K562 (cell line): ENCODE measurements around the gene TSR3. TPM values are rescaled to one million over a fixed set of nuclear protein-coding genes. Genes with fewer than 3 reads are reported as not detected.

Experiments
- BACH1 ChIP-seq: fragments of 200-800 bp; sonication (Bioruptor generic); IDR thresholded peaks from 2 replicates; pipeline ENCODE4 v1.6.1; 2016; ENCODE audit warnings: missing genetic modification characterization, missing compliant biosample characterization
- CBFA2T3 ChIP-seq: fragments of 450-650 bp; IDR thresholded peaks from 2 replicates; pipeline ENCODE4 v1.6.1; 2017
- CCNT2 ChIP-seq: IDR thresholded peaks from 2 replicates; pipeline ENCODE4 v1.6.1; 2011; ENCODE audit warnings: borderline replicate concordance, low read depth, mild to moderate bottlenecking, moderate library complexity, mixed read lengths, low read length; ENCODE audit not compliant: insufficient read length; ENCODE audit errors: extremely low read depth
- CEBPB ChIP-seq: fragments of 450-650 bp; IDR thresholded peaks from 2 replicates; pipeline ENCODE4 v1.6.1; 2016; ENCODE audit warnings: missing genetic modification characterization, missing compliant biosample characterization
- HMGN3 ChIP-seq: IDR thresholded peaks from 2 replicates; pipeline ENCODE4 v1.6.1; 2011; ENCODE audit warnings: borderline replicate concordance, low read depth, mild to moderate bottlenecking, mixed read lengths, low read length; ENCODE audit not compliant: insufficient read length; ENCODE audit errors: extremely low read depth
- JUND ChIP-seq, 2 experiments: IDR thresholded peaks; 2 replicates in 1 of 2; 3 replicates in 1 of 2; pipeline ENCODE4 v1.6.1; 2011; ENCODE audit warnings: borderline replicate concordance in 2 of 2, low read depth in 2 of 2, low read length in 2 of 2, improper control_type of control experiment in 1 of 2, missing biosample characterization in 1 of 2, missing genetic modification characterization in 1 of 2, missing genetic modification reagents in 1 of 2
- MIER1 ChIP-seq: fragments of 450-650 bp; IDR thresholded peaks from 2 replicates; pipeline ENCODE4 v1.6.1; 2016; ENCODE audit warnings: antibody characterized with exemption, mild to moderate bottlenecking, low read depth
- POLR2H ChIP-seq: IDR thresholded peaks from 2 replicates; pipeline ENCODE4 v1.6.1; 2016; ENCODE audit warnings: missing genetic modification characterization, low read depth, mild to moderate bottlenecking, control low read depth, missing compliant biosample characterization, moderate library complexity
- SMAD4 ChIP-seq: fragments of 250-450 bp; sonication (Bioruptor Pico); conservative IDR thresholded peaks from 2 replicates; pipeline ENCODE4 v1.8.0; 2021; ENCODE audit warnings: inconsistent platforms, mild to moderate bottlenecking, moderate library complexity
- SREBF2 ChIP-seq: sonication (generic); formaldehyde crosslinking; IDR thresholded peaks from 2 replicates; pipeline ENCODE4 v1.4.0; 2020; ENCODE audit warnings: mild to moderate bottlenecking, missing genetic modification reagents
- TARDBP ChIP-seq: fragments of 450-650 bp; IDR thresholded peaks from 2 replicates; pipeline ENCODE4 v1.6.1; 2016
- TOE1 ChIP-seq, 2 experiments: fragments of 450-650 bp in 1 of 2; sonication (generic) in 1 of 2; formaldehyde crosslinking in 1 of 2; IDR thresholded peaks; 2 replicates each; pipeline versions ENCODE4 v1.7.1 to v1.8.0; 2016 to 2022; ENCODE audit warnings: borderline replicate concordance in 2 of 2, mild to moderate bottlenecking in 2 of 2, antibody characterized with exemption in 1 of 2, inconsistent platforms in 1 of 2, low read depth in 1 of 2, missing genetic modification reagents in 1 of 2, moderate library complexity in 1 of 2
- UBTF ChIP-seq, 2 experiments: IDR thresholded peaks; 2 replicates each; pipeline ENCODE4 v1.6.1; 2012; ENCODE audit warnings: improper control_type of control experiment in 2 of 2, low read depth in 2 of 2, low read length in 2 of 2, borderline replicate concordance in 1 of 2
- ZNF146 ChIP-seq: IDR thresholded peaks from one replicate; pipeline ENCODE4 v1.6.1; 2018; ENCODE audit warnings: missing compliant biosample characterization; ENCODE audit not compliant: unreplicated experiment
- ZNF212 ChIP-seq: fragments of 450-650 bp; formaldehyde crosslinking; IDR thresholded peaks from 2 replicates; pipeline ENCODE4 v1.4.0; 2020; ENCODE audit warnings: mild to moderate bottlenecking
- ZNF512 ChIP-seq: IDR thresholded peaks from 2 replicates; pipeline ENCODE4 v1.6.1; 2016; ENCODE audit warnings: missing genetic modification characterization, missing compliant biosample characterization
- ZNF609 ChIP-seq: sonication (generic); formaldehyde crosslinking; IDR thresholded peaks from 2 replicates; pipeline ENCODE4 v1.8.1; 2023; ENCODE audit warnings: missing genetic modification reagents, mild to moderate bottlenecking, borderline replicate concordance
- ZSCAN29 ChIP-seq: fragments of 450-650 bp; IDR thresholded peaks from 2 replicates; pipeline ENCODE4 v1.6.1; 2017
- polyA plus RNA-seq, 8 experiments: library from polyadenylated mRNA; depleted of rRNA in 4 of 8; stranded (reverse) in 5 of 8; unstranded in 3 of 8; fragments of >200 nt; fragmentation: Nextera tagmentation in 2 of 8; fragmentation: Illumina TruSeq in 1 of 8; extraction: Ambion mirVana in 2 of 8; extraction: Trizol in 1 of 8; gene quantifications; 2 replicates each; pipeline versions ENCODE4 v1.2.1 to v1.2.3, GENCODE V29; 2011 to 2014; ENCODE audit warnings: inconsistent platforms in 1 of 8, missing spikeins in 1 of 8
- total RNA-seq, 7 experiments: library from RNA; depleted of rRNA in 6 of 7; stranded (reverse); fragments of >200 nt in 6 of 7; fragmentation: Illumina TruSeq in 2 of 7; extraction: Trizol in 2 of 7; gene quantifications; 2 replicates each; pipeline versions ENCODE4 v1.2.1 to v1.2.3, GENCODE V29; 2011 to 2021; ENCODE audit warnings: low replicate concordance in 1 of 7

Gene TSR3
- total and polyA plus RNA-seq, 9 of the 15 experiments (the other 6 are each of a cell fraction or from before 2014, with no cell fraction given): 1.5 to 74.8 (median 16.5) TPM

GRCh38 chr16:1378804-1379303 is 27.2 kb upstream of the TSR3 start (continued):
- peak; percentile 97 for TF ChIP-seq HMGN3
- TF ChIP-seq CBFA2T3: peak; percentile 26
- 0 out of 2 replicates have a peak, but pooled peaks have one; percentile 55 for TF ChIP-seq SREBF2 (CRISPR knock-in tag)
- TF ChIP-seq BACH1 (tag): peak; percentile 100
- TF ChIP-seq JUND (IDR thresholded peaks at IDR 0.05; ENCODE audit: borderline replicate concordance, low read depth, low read length): peak; percentile 95
- peak; percentile 91; the same call in 2 of the 3 replicates for TF ChIP-seq JUND (tag; IDR thresholded peaks at IDR 0.05; ENCODE audit: borderline replicate concordance, low read depth, low read length)
- TF ChIP-seq ZNF212 (CRISPR knock-in tag): no peak
- peak; percentile 49; the same call in 1 of the 2 replicates for TF ChIP-seq ZNF609
- TF ChIP-seq CCNT2: peak; percentile 91
- no peak for TF ChIP-seq MIER1
- TF ChIP-seq TOE1 (IDR thresholded peaks at IDR 0.05; ENCODE audit: borderline replicate concordance): peak; percentile 61; the same call in 1 of the 2 replicates
- 0 out of 2 replicates have a peak, but pooled peaks have one; percentile 48 for TF ChIP-seq TOE1 (CRISPR knock-in tag; IDR thresholded peaks at IDR 0.05; ENCODE audit: borderline replicate concordance, low read depth)
- peak in 1 of 2 experiments; percentile 75; a peak in 2 of 4 replicates for TF ChIP-seq UBTF (IDR thresholded peaks at IDR 0.05; ENCODE audit: borderline replicate concordance in 1 of 2, low read depth in 2 of 2, low read length in 2 of 2)
- TF ChIP-seq SMAD4: peak; percentile 93
- no peak for TF ChIP-seq POLR2H (tag)
- TF ChIP-seq TARDBP: peak; percentile 92; the same call in 1 of the 2 replicates
- TF ChIP-seq ZNF512 (tag): no peak
- TF ChIP-seq ZNF146: no peak
- 0 out of 2 replicates have a peak, but pooled peaks have one; percentile 2 for TF ChIP-seq ZSCAN29
- peak; percentile 78 for TF ChIP-seq CEBPB (tag)
